Germinal center (tissue), 1 donor: ENCODE results near the gene TNFRSF13B.
"Not testable (repeated sequence)": the region's sequence is repeated elsewhere in the genome, so short reads cannot be mapped to it uniquely, and the experiment has no call there.

Experiments used
- DNase-seq: peaks from one replicate; pipeline ENCODE4 v3.0.0; 2012; ENCODE audit warnings: mixed read lengths, low spot score

Gene TNFRSF13B

DNA sequence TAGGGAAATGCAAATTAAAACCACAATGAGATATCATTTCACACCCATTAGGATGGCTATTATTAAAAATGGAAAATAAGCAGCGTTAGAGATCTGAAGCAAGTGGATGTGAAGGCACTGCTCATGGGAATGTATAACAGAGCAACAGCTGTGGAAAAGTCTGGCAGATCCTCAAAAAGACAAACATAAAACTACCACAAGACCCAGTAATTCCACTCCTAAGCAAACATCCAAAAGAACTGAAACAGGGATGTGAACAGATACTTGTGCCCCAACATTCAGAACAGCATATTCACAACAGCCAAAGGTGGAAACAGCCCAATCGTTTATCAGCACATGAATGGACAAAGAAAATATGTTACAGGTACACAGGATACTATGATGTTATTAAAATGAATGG is 10.9 kb downstream of the TNFRSF13B start:
- not testable (repeated sequence) for DNase-seq

DNA sequence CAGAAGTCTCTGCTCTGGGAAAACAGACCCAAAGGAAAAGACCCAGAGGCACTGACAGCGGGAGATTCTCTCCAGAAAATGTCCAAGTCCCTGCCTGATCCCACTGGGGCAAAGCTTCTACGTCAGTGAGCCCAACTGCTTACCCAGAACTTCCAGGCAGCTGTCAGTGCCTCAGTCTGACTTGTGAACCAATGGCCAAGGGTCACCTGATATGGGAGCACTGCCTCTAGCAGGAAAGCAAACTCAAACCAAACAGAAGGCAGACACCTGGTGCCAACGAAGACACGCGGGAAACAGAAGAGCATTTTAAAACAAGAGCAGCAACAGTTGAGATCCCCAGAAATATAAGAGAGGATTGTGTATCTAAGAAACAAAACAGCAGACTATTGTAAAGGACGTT is 16.9 kb downstream of the TNFRSF13B start:
- DNase-seq = not testable (repeated sequence)

GRCh38 chr17:16954521-16954920 is 17.4 kb downstream of the TNFRSF13B start:
- no peak for DNase-seq

GRCh38 chr17:16953841-16954240 is 18.1 kb downstream of the TNFRSF13B start:
- DNase-seq = no peak

DNA sequence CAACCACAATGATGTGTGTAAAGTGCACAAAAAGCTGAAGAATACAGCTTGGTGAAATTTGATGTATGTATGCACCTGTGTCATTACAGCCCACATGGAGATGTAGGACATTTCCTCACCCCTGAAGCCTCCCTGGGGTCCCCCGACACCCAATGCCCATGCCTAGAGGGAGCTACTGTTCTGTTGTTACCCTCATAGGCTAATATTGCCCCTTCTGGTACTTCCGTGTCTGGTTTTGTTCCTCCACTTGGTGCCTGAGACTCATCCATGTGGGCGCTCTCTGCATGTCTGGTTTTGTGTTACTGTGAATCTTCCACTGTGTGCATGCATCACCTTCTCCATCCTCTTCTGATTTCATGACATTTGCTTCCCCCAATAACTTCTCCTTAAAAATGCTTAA is 18.6 kb downstream of the TNFRSF13B start:
- no peak for DNase-seq

- no peak for DNase-seq
These were observed 19.5 kb downstream of the TNFRSF13B start for GRCh38 chr17:16952401-16952800.

DNA sequence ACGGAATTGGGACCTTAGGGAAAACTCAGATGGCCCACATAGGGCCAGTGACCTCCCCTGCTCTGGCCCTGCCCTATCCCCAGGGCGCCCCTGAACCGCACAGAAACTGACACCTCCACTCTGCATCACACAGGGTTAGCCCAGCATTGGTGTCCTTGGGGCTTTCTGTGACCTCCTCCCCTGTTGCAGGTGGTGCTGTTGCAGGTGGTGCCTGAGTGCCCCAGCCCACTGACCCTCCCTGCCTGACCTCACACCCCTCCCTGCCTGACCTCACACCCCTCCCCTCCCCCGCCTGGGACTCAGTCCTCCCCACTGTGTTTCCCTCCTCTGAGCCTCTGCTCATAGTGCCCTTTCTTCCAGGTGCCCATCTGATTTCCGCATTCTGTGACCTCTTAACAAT is 21.4 kb downstream of the TNFRSF13B start:
- no peak for DNase-seq

GRCh38 chr17:16948587-16949376 is 23.1 kb downstream of the TNFRSF13B start:
- no peak for DNase-seq

GRCh38 chr17:16947470-16947869 is 24.4 kb downstream of the TNFRSF13B start:
- no peak for DNase-seq

GRCh38 chr17:16945663-16946218 is 26.2 kb downstream of the TNFRSF13B start:
- no peak for DNase-seq

DNA sequence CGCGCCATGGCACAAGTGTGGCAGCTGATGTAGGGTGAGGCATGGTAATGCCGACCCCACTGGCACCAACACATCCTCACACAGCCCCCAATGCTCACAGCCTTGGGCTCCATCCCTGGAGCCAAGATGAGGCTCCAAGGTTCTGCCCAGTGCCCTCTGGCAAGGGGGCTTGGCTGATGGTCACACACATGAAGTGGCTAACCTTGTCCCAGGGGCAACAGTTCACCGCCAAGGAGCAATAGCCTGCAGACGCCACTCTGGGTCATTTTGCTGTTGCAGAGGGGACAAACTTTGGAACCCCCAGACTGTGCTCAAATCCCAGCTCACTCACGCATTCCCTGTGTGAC is 26.8 kb downstream of the TNFRSF13B start:
- DNase-seq = no peak

DNA sequence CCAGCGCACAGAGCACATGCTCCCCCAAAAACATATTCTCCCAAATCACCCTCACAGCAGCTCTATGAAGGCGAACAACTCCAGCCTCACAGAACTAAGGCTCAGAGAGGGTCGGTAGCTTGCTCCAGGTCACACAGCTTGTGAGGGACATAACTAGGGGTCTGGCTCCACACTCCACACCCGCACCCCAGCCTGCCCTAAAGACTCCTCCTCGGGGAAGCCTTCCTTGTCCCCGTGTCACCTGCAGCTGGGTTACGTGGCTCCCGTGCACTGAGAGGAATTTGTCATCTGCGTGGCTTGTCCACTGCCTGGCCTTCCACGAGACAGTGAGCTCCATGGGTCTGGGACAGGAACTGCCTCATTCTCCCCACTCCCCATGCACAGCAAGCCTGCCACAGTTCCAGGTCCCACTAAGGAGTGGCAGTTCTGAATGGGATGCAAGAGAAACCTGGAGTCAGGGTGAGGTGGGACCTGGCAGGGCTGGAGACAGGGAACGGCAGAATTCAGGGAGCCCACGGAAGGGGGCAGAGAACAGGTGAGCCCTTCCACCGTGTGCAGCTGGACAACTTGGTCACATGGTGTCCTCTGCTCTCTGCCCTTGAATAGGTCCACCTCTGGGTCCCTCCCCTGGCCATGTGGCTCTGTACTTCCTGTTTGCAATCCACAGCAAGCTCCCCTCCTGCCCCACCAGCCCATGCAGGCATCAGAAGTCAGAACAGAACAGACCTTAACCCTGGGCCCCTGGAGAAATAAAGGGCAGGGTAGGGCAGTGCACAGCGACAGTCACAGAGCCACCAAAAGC is 27.4 kb downstream of the TNFRSF13B start:
- no peak for DNase-seq

DNA sequence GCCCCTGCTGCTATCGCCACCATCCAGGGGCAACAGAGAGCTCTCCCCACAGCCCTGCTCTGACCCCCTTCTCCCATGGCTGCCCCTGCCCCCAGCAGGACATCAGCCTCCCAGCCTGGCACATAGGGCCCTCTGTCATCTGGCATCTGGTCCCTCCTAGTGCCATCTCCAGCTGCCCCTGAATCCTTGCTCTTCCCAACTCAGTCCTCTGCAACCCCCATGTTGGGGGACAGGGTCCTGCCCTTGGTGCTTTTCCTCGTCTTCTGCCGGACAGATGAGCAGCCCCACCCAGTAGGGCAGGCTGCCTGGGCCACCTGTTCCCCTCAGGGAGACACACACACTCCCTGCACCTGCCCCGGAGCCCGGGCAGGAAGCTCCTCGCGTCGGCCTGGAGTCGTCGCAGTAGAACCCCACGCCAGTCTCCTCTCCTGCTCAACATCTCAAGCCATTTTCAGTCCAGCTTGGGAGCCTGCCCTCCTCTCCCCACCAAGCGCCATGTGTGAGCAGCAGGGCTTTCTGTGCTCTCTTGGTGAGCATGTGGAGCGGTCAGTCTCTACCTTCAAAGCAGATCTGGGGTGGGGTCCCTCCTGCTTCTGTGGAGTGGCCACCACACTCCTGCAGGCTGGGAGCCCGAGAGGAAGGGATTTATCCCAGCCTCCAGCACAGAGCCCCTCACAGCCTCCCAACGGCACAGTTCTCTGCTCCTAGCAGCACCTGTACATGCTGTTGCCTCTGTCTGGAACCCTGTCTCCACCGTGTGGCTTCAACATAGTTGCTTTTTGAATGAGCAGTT is 28.2 kb downstream of the TNFRSF13B start:
- DNase-seq = no peak

DNA sequence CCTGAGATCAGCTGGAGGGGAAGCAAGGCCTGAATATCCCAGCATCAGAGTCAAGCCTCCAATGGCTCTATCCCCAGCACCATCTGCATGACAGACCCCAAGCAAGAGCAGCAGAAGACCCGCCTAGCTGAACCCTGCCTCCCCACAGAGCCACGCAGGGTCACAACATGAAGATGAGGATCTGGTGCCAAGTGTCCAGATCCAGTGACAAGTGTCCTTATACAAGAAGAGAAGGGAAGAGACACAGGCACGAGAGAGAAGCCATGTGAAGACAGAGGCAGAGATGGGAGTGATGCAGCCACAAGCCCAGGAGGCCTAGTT is 28.9 kb downstream of the TNFRSF13B start:
- no peak for DNase-seq

GRCh38 chr17:16942141-16943031 is 29.5 kb downstream of the TNFRSF13B start:
- DNase-seq = no peak

GRCh38 chr17:16941072-16942036 is 30.6 kb downstream of the TNFRSF13B start:
- DNase-seq = no peak

DNA sequence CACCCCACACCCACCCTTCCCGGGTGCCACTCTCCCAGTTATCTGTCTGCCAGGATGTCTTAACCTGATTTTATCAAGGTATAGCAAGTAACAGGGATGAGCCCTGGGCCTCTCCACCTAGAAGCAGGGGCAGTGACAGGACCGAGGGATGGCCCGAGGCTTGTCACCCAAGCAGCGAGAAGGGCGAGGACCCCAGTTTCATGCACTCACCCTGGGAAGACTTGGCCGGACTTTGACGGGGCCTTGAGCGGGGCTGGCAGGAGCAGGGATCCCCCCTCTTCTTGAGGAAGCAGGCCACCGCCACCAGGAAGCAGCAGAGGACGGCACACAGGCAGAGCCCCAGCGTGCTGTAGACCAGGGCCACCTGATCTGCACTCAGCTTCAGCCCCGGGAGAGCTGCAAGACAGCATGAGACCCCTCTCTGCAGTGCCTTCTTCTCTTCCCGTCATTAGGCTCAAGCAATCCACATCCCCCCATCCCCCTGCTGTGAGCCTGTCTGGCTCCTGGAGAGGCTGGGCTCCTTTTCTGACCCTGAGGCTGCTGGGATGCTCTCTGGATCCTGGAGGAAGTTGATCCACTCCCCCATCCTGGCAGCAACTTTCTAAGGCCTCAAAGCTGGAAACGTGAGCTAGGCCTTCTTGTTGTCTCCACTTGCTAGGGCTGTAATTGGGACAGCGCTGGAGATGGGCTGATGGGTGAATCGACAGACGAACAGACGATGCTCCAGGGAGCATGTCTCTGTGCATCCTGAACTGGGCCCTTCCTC is 31.6 kb downstream of the TNFRSF13B start:
- DNase-seq = no peak

- DNase-seq = no peak
These were observed 32.3 kb downstream of the TNFRSF13B start for GRCh38 chr17:16939606-16940115.

DNA sequence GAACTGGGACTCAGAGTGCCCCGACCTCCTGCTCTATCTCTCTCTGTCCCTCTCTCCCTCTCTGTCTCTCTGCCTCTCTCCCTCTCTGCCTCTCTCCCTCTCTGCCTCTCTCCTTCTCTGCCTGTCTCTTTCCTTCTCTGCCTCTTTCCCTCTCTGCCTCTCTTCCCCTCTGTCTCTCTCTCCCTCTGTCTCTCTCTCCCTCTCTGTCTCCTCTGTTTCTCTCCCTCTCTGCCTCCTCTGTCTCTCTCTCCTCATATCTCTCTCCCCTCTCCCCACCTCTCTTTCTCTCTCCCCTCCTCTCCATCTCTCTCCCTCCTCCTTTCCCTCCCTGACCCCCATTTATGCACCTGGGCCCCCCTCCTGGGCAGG is 32.7 kb downstream of the TNFRSF13B start:
- no peak for DNase-seq
